ENCODE data around the gene CRTAC1. TPM values are rescaled to one million over a fixed set of nuclear protein-coding genes. Genes with fewer than 3 reads are reported as not detected.

Gene CRTAC1
- total and polyA plus RNA-seq, 10 of the 15 experiments (the other 5 are each of a cell fraction or from before 2014, with no cell fraction given), result 0.10 TPM; not detected in 9

GRCh38 chr10:98000346-98000745 lies 30.1 kb downstream of the CRTAC1 start:
- no TSS peak for BruUV-seq (replicated peaks)
- SMC1A ChIA-PET (ENCODE audit: uncharacterized antibody, unreplicated experiment), result no interaction called here
- TF ChIP-seq RELA (IDR thresholded peaks at IDR 0.05; ENCODE audit: borderline replicate concordance, partially characterized antibody) (no peak), BCLAF1 (IDR thresholded peaks at IDR 0.05) (no peak), ELK1 (IDR thresholded peaks at IDR 0.05; ENCODE audit: low read depth, low read length) (no peak), BHLHE40 (IDR thresholded peaks at IDR 0.05; ENCODE audit: borderline replicate concordance in 1 of 2, low read depth in 2 of 2, low read length in 1 of 2) (no peak), CREM (IDR thresholded peaks at IDR 0.05; ENCODE audit: low read depth) (no peak), KLF5 (IDR thresholded peaks at IDR 0.05; ENCODE audit: partially characterized antibody) (no peak), EED (IDR thresholded peaks at IDR 0.05; ENCODE audit: low read depth) (no peak), SMAD5 (IDR thresholded peaks at IDR 0.05; ENCODE audit: low read depth) (no peak), ZNF384 (IDR thresholded peaks at IDR 0.05; ENCODE audit: borderline replicate concordance, low read depth, low read length) (no peak), POLR2AphosphoS5 (IDR thresholded peaks at IDR 0.05; ENCODE audit: low read length) (no peak), MEF2A (IDR thresholded peaks at IDR 0.05; ENCODE audit: insufficient read depth, low read depth, low read length) (no peak), NFYA (IDR thresholded peaks at IDR 0.05; ENCODE audit: borderline replicate concordance, low read depth, low read length) (no peak), CHD4 (IDR thresholded peaks at IDR 0.05) (no peak)
- TF ChIP-seq, protein P1, sequence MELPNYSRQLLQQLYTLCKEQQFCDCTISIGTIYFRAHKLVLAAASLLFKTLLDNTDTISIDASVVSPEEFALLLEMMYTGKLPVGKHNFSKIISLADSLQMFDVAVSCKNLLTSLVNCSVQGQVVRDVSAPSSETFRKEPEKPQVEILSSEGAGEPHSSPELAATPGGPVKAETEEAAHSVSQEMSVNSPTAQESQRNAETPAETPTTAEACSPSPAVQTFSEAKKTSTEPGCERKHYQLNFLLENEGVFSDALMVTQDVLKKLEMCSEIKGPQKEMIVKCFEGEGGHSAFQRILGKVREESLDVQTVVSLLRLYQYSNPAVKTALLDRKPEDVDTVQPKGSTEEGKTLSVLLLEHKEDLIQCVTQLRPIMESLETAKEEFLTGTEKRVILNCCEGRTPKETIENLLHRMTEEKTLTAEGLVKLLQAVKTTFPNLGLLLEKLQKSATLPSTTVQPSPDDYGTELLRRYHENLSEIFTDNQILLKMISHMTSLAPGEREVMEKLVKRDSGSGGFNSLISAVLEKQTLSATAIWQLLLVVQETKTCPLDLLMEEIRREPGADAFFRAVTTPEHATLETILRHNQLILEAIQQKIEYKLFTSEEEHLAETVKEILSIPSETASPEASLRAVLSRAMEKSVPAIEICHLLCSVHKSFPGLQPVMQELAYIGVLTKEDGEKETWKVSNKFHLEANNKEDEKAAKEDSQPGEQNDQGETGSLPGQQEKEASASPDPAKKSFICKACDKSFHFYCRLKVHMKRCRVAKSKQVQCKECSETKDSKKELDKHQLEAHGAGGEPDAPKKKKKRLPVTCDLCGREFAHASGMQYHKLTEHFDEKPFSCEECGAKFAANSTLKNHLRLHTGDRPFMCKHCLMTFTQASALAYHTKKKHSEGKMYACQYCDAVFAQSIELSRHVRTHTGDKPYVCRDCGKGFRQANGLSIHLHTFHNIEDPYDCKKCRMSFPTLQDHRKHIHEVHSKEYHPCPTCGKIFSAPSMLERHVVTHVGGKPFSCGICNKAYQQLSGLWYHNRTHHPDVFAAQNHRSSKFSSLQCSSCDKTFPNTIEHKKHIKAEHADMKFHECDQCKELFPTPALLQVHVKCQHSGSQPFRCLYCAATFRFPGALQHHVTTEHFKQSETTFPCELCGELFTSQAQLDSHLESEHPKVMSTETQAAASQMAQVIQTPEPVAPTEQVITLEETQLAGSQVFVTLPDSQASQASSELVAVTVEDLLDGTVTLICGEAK (IDR thresholded peaks at IDR 0.05; ENCODE audit: borderline replicate concordance), result no peak

More at GRCh38 chr10:98000346-98000745, 30.1 kb downstream of the CRTAC1 start:
- no peaks in the 10 kb centered on the region for H3K4me1 ChIP-seq (ENCODE audit: control insufficient read depth, insufficient read depth, low read length)
- FAIRE-seq (no peak), ATAC-seq (no peak), DNase-seq (ENCODE audit: low read depth, low spot score) (no peak)
- no peaks in the 10 kb centered on the region for H3K79me2 ChIP-seq (ENCODE audit: control insufficient read depth, insufficient read depth, low read length)
- intact Hi-C loops (cut with micrococcal nuclease; ENCODE audit: unreplicated experiment), result no loop called here
- ChIA-PET CTCF (no interaction called here), POLR2A (interaction anchor here (1.5 kb wide), 1 partner anchor 9 kb away, joined by 4 read pairs; no protein-coding TSS in a partner anchor), RAD21 (ENCODE audit: unreplicated experiment) (no interaction called here)
- H3K9ac ChIP-seq (ENCODE audit: control insufficient read depth, insufficient read depth, low read length), result no peak overlapping the region
- H3K4me2 ChIP-seq (ENCODE audit: control insufficient read depth, insufficient read depth), result no peak overlapping the region
- H3K4me3 ChIP-seq, result no peak overlapping the region
- H3K36me3 ChIP-seq (ENCODE audit: control insufficient read depth in 2 of 2, insufficient read depth in 2 of 2, low read length in 1 of 2), result no peaks in the 10 kb centered on the region
- no peaks in the 10 kb centered on the region for H3K27me3 ChIP-seq (replicated peaks in 1 of 2; ENCODE audit: control insufficient read depth in 2 of 2, insufficient read depth in 2 of 2, low read length in 1 of 2)
- in situ Hi-C loops (cut with MboI), result no loop called here
- no peak overlapping the region for H2AFZ ChIP-seq (ENCODE audit: control insufficient read depth, low read depth, low read length)
- 46% methylated on average over 11 of the region's 11 CpGs for WGBS (ENCODE audit: insufficient coverage, insufficient replicate concordance, low lambda C conversion rate, missing lambda C conversion rate)
- H3K9me3 ChIP-seq (replicated peaks; ENCODE audit: control insufficient read depth, insufficient read depth, low read length), result no peaks in the 10 kb centered on the region; the same call in 2 of the 3 replicates
- no peak overlapping the region for H3K27ac ChIP-seq (ENCODE audit: control insufficient read depth, insufficient read depth)
- no peaks in the 10 kb centered on the region for H4K20me1 ChIP-seq (ENCODE audit: control insufficient read depth, insufficient read depth)

Measured in GM12878 (cell line).